Measurements from ENCODE around the gene CCDC85B. TPM values are rescaled to one million over a fixed set of nuclear protein-coding genes. Genes with fewer than 3 reads are reported as not detected.

CCDC85B gene
- polyA plus RNA-seq, 3 donors = 20.8 to 35.2 (median 24.4) TPM

GRCh38 chr11:65856689-65857499, 33.6 kb upstream of the CCDC85B start:
- Histone ChIP-seq H3K9me3 (replicated peaks in 1 of 2; ENCODE audit: control insufficient read depth in 1 of 2, insufficient read depth in 1 of 2, low read length in 2 of 2) (peaks cover 0 to under 1% of the 10 kb centered on the region in 2 donors), H3K79me2 (ENCODE audit: insufficient read depth, low read length) (peaks cover 64% of the 10 kb centered on the region), H3K27ac (ENCODE audit: low read depth in 1 of 2, low read length in 2 of 2) (peak overlapping the region; percentile 89 to 93), H3K27me3 (ENCODE audit: control insufficient read depth in 2 of 2, insufficient read depth in 2 of 2, low read length in 2 of 2) (no peaks in the 10 kb centered on the region), H3K36me3 (replicated peaks in 1 of 2; ENCODE audit: control insufficient read depth in 1 of 2, insufficient read depth in 2 of 2, low read length in 2 of 2) (peaks cover 39 to 51% of the 10 kb centered on the region in 2 donors), H3K4me1 (ENCODE audit: control insufficient read depth in 1 of 2, insufficient read depth in 2 of 2, low read length in 2 of 2) (peaks cover 41 to 54% of the 10 kb centered on the region in 2 donors), H3K4me2 (replicated peaks; ENCODE audit: extremely low read depth, low read length, poor library complexity, severe bottlenecking) (peak overlapping the region; percentile 96), H4K20me1 (ENCODE audit: insufficient read depth, low read length) (peaks cover 70% of the 10 kb centered on the region), H3K9ac (ENCODE audit: insufficient read depth, low read length, poor library complexity, severe bottlenecking) (peak overlapping the region; percentile 85), H3K4me3 (replicated peaks in 1 of 3; ENCODE audit: low read depth in 2 of 3, low read length in 3 of 3) (peak overlapping the region; percentile 76 to 98 (median 91)), H2AFZ (ENCODE audit: insufficient read depth, low read depth, low read length, poor library complexity, severe bottlenecking) (peak overlapping the region; percentile 79)
- Mint-ChIP-seq H3K9me3 (peaks cover 0 to 8% (median 2%) of the 10 kb centered on the region in 7 donors), H3K4me1 (peaks cover 60% of the 10 kb centered on the region), H3K4me3 (peak overlapping the region; percentile 87 to 94), H3K36me3 (peaks cover 41 to 53% of the 10 kb centered on the region in 2 donors), H3K27me3 (ENCODE audit: low read depth in 3 of 3) (peaks cover 0 to 2% (median 1%) of the 10 kb centered on the region in 3 donors), H3K27ac (peak overlapping the region; percentile 79 to 97 (median 95))
- TF ChIP-seq CTCF (IDR thresholded peaks at IDR 0.05) = no peak
- DNase-seq = peak; percentile 83 to 88 (median 87)
- intact Hi-C loops (cut with micrococcal nuclease) = no loop called here
- 1% methylated on average over 57 of the region's 57 CpGs for WGBS (ENCODE audit: insufficient coverage)

- peaks cover 70% of the 10 kb centered on the region for H3K79me2 ChIP-seq (ENCODE audit: insufficient read depth, low read length)
- TF ChIP-seq CTCF (IDR thresholded peaks at IDR 0.05) = no peak
- Mint-ChIP-seq H3K27ac (peak overlapping the region; percentile 62 to 97 (median 95)), H3K9me3 (peaks cover 0 to 5% (median 0%) of the 10 kb centered on the region in 7 donors), H3K4me1 (peaks cover 56% of the 10 kb centered on the region), H3K4me3 (peak overlapping the region; percentile 87 to 94), H3K27me3 (ENCODE audit: low read depth in 3 of 3) (peaks cover 0 to 2% (median 1%) of the 10 kb centered on the region in 3 donors), H3K36me3 (peaks cover 38 to 53% of the 10 kb centered on the region in 2 donors)
- peak overlapping the region; percentile 85 for H3K9ac ChIP-seq (ENCODE audit: insufficient read depth, low read length, poor library complexity, severe bottlenecking)
- peak overlapping the region; percentile 89 to 93 for H3K27ac ChIP-seq (ENCODE audit: low read depth in 1 of 2, low read length in 2 of 2)
- H3K27me3 ChIP-seq (ENCODE audit: control insufficient read depth in 2 of 2, insufficient read depth in 2 of 2, low read length in 2 of 2) = no peaks in the 10 kb centered on the region
- H4K20me1 ChIP-seq (ENCODE audit: insufficient read depth, low read length) = peaks cover 69% of the 10 kb centered on the region
- peaks cover 42 to 51% of the 10 kb centered on the region in 2 donors for H3K36me3 ChIP-seq (replicated peaks in 1 of 2; ENCODE audit: control insufficient read depth in 1 of 2, insufficient read depth in 2 of 2, low read length in 2 of 2)
- WGBS (ENCODE audit: insufficient coverage) = under 1% methylated on average over 49 of the region's 49 CpGs
- H2AFZ ChIP-seq (ENCODE audit: insufficient read depth, low read depth, low read length, poor library complexity, severe bottlenecking) = peak overlapping the region; percentile 79
- H3K9me3 ChIP-seq (replicated peaks in 1 of 2; ENCODE audit: control insufficient read depth in 1 of 2, insufficient read depth in 1 of 2, low read length in 2 of 2) = no peaks in the 10 kb centered on the region
- peaks cover 41 to 56% of the 10 kb centered on the region in 2 donors for H3K4me1 ChIP-seq (ENCODE audit: control insufficient read depth in 1 of 2, insufficient read depth in 2 of 2, low read length in 2 of 2)
- intact Hi-C loops (cut with micrococcal nuclease) = no loop called here
- H3K4me2 ChIP-seq (replicated peaks; ENCODE audit: extremely low read depth, low read length, poor library complexity, severe bottlenecking) = peak overlapping the region; percentile 96
- no peak for DNase-seq
- H3K4me3 ChIP-seq (replicated peaks in 1 of 3; ENCODE audit: low read depth in 2 of 3, low read length in 3 of 3) = peak overlapping the region; percentile 76 to 98 (median 91)
Measured at GRCh38 chr11:65857500-65857852, 33.0 kb upstream of the CCDC85B start.
